ENCODE results near the gene RIOK3. TPM values are rescaled to one million over a fixed set of nuclear protein-coding genes. Genes with fewer than 3 reads are reported as not detected.

The RIOK3 gene
- total RNA-seq, 1 experiment from 2014 or later = 42.5 TPM

DNA sequence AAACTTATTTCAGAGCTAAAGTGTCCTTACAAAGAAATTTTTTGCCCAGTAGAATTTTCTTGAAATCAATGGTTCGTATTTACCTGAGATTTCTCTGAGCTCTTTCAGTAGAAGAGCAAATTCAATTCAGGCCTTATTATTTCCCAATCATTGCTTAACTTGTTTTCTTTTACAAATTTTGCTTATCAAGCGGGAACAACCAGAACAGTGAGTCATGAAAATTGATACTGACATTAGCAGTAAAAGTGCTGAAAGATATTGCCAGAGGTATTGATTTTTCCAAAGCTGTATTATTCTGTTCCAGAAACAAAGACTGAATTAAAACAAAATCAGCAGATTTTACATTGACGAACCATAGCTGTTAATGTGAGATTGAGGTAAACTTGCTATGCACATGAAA lies 10.1 kb upstream of the RIOK3 start:
- Histone ChIP-seq H3K36me3 (ENCODE audit: control insufficient read depth in 1 of 2, insufficient read depth in 2 of 2, low read length in 2 of 2) (no peaks in the 10 kb centered on the region), H3K27me3 (ENCODE audit: insufficient read depth, low read length) (no peaks in the 10 kb centered on the region), H3K4me2 (ENCODE audit: low read length) (no peak overlapping the region), H3K9me3 (ENCODE audit: control insufficient read depth in 1 of 2, insufficient read depth in 1 of 2, low read depth in 1 of 2, low read length in 2 of 2) (no peaks in the 10 kb centered on the region), H4K20me1 (ENCODE audit: insufficient read depth) (no peaks in the 10 kb centered on the region), H3K79me2 (ENCODE audit: insufficient read depth, low read length) (no peaks in the 10 kb centered on the region), H3K9ac (ENCODE audit: low read length) (no peak overlapping the region), H3K4me1 (ENCODE audit: control insufficient read depth in 1 of 2, insufficient read depth in 2 of 2, low read length in 2 of 2) (peaks cover 5 to 9% of the 10 kb centered on the region in 2 experiments; a peak in 3 of 4 replicates), H2AFZ (ENCODE audit: low read depth, low read length, poor library complexity, severe bottlenecking) (peak overlapping the region; percentile 46), H3K4me3 (replicated peaks in 1 of 2; ENCODE audit: low read depth in 1 of 2, low read length in 2 of 2) (no peak overlapping the region), H3K27ac (ENCODE audit: low read depth, low read length) (no peak overlapping the region), H3K9me2 (ENCODE audit: insufficient read depth) (no peaks in the 10 kb centered on the region)
- POLR2A ChIA-PET = interaction anchor here (1.4 kb wide), 1 partner anchor 10 kb away, joined by 5 read pairs; the partner anchor contains the start of gene RIOK3
- ATAC-seq (no peak), DNase-seq (ENCODE audit: low read depth, low spot score) (no peak)
- TF ChIP-seq RAD21 (IDR thresholded peaks at IDR 0.05; ENCODE audit: low read depth) = no peak
- TF ChIP-seq SIN3A (IDR thresholded peaks at IDR 0.05; ENCODE audit: low read depth) = no peak
- TF ChIP-seq, protein P1, sequence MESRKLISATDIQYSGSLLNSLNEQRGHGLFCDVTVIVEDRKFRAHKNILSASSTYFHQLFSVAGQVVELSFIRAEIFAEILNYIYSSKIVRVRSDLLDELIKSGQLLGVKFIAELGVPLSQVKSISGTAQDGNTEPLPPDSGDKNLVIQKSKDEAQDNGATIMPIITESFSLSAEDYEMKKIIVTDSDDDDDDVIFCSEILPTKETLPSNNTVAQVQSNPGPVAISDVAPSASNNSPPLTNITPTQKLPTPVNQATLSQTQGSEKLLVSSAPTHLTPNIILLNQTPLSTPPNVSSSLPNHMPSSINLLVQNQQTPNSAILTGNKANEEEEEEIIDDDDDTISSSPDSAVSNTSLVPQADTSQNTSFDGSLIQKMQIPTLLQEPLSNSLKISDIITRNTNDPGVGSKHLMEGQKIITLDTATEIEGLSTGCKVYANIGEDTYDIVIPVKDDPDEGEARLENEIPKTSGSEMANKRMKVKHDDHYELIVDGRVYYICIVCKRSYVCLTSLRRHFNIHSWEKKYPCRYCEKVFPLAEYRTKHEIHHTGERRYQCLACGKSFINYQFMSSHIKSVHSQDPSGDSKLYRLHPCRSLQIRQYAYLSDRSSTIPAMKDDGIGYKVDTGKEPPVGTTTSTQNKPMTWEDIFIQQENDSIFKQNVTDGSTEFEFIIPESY (IDR thresholded peaks at IDR 0.05; ENCODE audit: extremely low read depth, insufficient replicate concordance, low read length) = no peak
- TF ChIP-seq YY1 (IDR thresholded peaks at IDR 0.05; ENCODE audit: extremely low read depth, insufficient replicate concordance, low read depth, low read length) = no peak
- TF ChIP-seq EZH2 (IDR thresholded peaks at IDR 0.05) = no peak
- no peak for TF ChIP-seq POLR2A (IDR thresholded peaks at IDR 0.05; ENCODE audit: borderline replicate concordance, extremely low read depth, insufficient read depth, insufficient read length)
- TF ChIP-seq, protein P2, sequence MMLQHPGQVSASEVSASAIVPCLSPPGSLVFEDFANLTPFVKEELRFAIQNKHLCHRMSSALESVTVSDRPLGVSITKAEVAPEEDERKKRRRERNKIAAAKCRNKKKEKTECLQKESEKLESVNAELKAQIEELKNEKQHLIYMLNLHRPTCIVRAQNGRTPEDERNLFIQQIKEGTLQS (IDR thresholded peaks at IDR 0.05) = no peak
- TF ChIP-seq, protein P3, sequence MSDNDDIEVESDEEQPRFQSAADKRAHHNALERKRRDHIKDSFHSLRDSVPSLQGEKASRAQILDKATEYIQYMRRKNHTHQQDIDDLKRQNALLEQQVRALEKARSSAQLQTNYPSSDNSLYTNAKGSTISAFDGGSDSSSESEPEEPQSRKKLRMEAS (IDR thresholded peaks at IDR 0.05) = no peak
- no peak for TF ChIP-seq ZNF274 (IDR thresholded peaks at IDR 0.05; ENCODE audit: low read depth, low read length)
- TF ChIP-seq POLR2AphosphoS5 (IDR thresholded peaks at IDR 0.05; ENCODE audit: low read depth, low read length) = no peak
- TF ChIP-seq EGR1 (IDR thresholded peaks at IDR 0.05; ENCODE audit: low read depth) = no peak
- TF ChIP-seq JUND (IDR thresholded peaks at IDR 0.05) = no peak
- no peak for TF ChIP-seq SRF (IDR thresholded peaks at IDR 0.05; ENCODE audit: low read depth)
- TF ChIP-seq, protein P4, sequence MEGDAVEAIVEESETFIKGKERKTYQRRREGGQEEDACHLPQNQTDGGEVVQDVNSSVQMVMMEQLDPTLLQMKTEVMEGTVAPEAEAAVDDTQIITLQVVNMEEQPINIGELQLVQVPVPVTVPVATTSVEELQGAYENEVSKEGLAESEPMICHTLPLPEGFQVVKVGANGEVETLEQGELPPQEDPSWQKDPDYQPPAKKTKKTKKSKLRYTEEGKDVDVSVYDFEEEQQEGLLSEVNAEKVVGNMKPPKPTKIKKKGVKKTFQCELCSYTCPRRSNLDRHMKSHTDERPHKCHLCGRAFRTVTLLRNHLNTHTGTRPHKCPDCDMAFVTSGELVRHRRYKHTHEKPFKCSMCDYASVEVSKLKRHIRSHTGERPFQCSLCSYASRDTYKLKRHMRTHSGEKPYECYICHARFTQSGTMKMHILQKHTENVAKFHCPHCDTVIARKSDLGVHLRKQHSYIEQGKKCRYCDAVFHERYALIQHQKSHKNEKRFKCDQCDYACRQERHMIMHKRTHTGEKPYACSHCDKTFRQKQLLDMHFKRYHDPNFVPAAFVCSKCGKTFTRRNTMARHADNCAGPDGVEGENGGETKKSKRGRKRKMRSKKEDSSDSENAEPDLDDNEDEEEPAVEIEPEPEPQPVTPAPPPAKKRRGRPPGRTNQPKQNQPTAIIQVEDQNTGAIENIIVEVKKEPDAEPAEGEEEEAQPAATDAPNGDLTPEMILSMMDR (IDR thresholded peaks at IDR 0.05 in 2 of 3, conservative IDR thresholded peaks at IDR 0.05 in 1 of 3; ENCODE audit: borderline replicate concordance in 1 of 3, insufficient read depth in 1 of 3, low read depth in 2 of 3, low read length in 2 of 3) = no peak
- TF ChIP-seq ZFX (IDR thresholded peaks at IDR 0.05) = no peak
- no peak for TF ChIP-seq CEBPB (IDR thresholded peaks at IDR 0.05; ENCODE audit: low read depth)
- no peak for TF ChIP-seq CBX3 (IDR thresholded peaks at IDR 0.05; ENCODE audit: low read depth)
- no peak for TF ChIP-seq ELF1 (IDR thresholded peaks at IDR 0.05; ENCODE audit: borderline replicate concordance, low read depth)
- no peak for TF ChIP-seq SP1 (IDR thresholded peaks at IDR 0.05; ENCODE audit: low read depth)
- no peak for TF ChIP-seq EZH2phosphoT487 (IDR thresholded peaks at IDR 0.05; ENCODE audit: borderline replicate concordance)
- RAD21 ChIA-PET (ENCODE audit: low non-redundant PET in 1 of 2, low total read pairs in 2 of 2, uncharacterized antibody in 2 of 2, unreplicated experiment in 2 of 2) = no interaction called here
- intact Hi-C loops (cut with micrococcal nuclease) = no loop called here
- CTCF ChIA-PET = no interaction called here
- no TSS peak for BruUV-seq (replicated peaks)

Measured in HCT116 (cell line).